Adrenal gland (tissue), 5 donors: ENCODE data around the gene AFDN.

Experiments
- CTCF ChIP-seq, 6 experiments: fragments of 450-650 bp in 4 of 6; fragments of 200-600 bp in 2 of 6; sonication (generic) in 1 of 6; IDR thresholded peaks; 1 replicate in 5 of 6; 2 replicates in 1 of 6; pipeline versions ENCODE4 v1.5.1 to v1.8.0; 2016 to 2021; ENCODE audit warnings: antibody characterized with exemption in 6 of 6, mild to moderate bottlenecking in 2 of 6, moderate library complexity in 1 of 6
- POLR2A ChIP-seq, 2 donors: fragments of 450-650 bp; IDR thresholded peaks; one replicate each; pipeline ENCODE4 v1.6.1; 2017; ENCODE audit warnings: antibody characterized with exemption in 2 of 2, mild to moderate bottlenecking in 2 of 2, moderate library complexity in 1 of 2
- donor health status: DM: no; HTN: no; CAD: no.

- no peak for TF ChIP-seq CTCF (IDR thresholded peaks at IDR 0.05)
- TF ChIP-seq POLR2A (IDR thresholded peaks at IDR 0.05) = no peak
These were observed 162.5 kb downstream of the AFDN start for GRCh38 chr6:167988945-167989841.
